Osteocyte (in vitro differentiated cells): ENCODE data around the gene NUDT22. TPM values are rescaled to one million over a fixed set of nuclear protein-coding genes. Genes with fewer than 3 reads are reported as not detected.

Experiments
- DNase-seq: peaks from one replicate; pipeline ENCODE4 v3.0.0; 2021; ENCODE audit warnings: mixed read lengths; ENCODE audit not compliant: unreplicated experiment; ENCODE audit errors: extremely low spot score
- H3K27ac Mint-ChIP-seq: one replicate; pipeline ENCODE4 v1.8.0; 2021; ENCODE audit warnings: mild to moderate bottlenecking, mixed read lengths; ENCODE audit not compliant: unreplicated experiment
- H3K27me3 Mint-ChIP-seq: one replicate; pipeline ENCODE4 v1.8.0; 2021; ENCODE audit warnings: mixed read lengths; ENCODE audit not compliant: unreplicated experiment
- H3K36me3 Mint-ChIP-seq: one replicate; pipeline ENCODE4 v1.8.0; 2021; ENCODE audit warnings: mixed read lengths; ENCODE audit not compliant: unreplicated experiment
- H3K4me1 Mint-ChIP-seq: one replicate; pipeline ENCODE4 v1.8.0; 2021; ENCODE audit warnings: mixed read lengths; ENCODE audit not compliant: unreplicated experiment
- H3K4me3 Mint-ChIP-seq: one replicate; pipeline ENCODE4 v1.8.0; 2021; ENCODE audit warnings: mild to moderate bottlenecking, moderate library complexity, mixed read lengths; ENCODE audit not compliant: unreplicated experiment
- H3K9me3 Mint-ChIP-seq: one replicate; pipeline ENCODE4 v1.8.0; 2021; ENCODE audit warnings: mixed read lengths; ENCODE audit not compliant: unreplicated experiment
- total RNA-seq: library from RNA; stranded (reverse); gene quantifications from 2 replicates; pipeline ENCODE4 v1.2.1, GENCODE V29; 2021
- TF ChIP-seq, protein P1 (sequence below): fragments of 200-600 bp; sonication (generic); IDR thresholded peaks from 2 replicates; pipeline ENCODE4 v1.5.0; 2021; ENCODE audit warnings: antibody characterized with exemption, mild to moderate bottlenecking, moderate library complexity

Gene NUDT22
- total RNA-seq, 1 donor from 2014 or later = 46.8 TPM

DNA sequence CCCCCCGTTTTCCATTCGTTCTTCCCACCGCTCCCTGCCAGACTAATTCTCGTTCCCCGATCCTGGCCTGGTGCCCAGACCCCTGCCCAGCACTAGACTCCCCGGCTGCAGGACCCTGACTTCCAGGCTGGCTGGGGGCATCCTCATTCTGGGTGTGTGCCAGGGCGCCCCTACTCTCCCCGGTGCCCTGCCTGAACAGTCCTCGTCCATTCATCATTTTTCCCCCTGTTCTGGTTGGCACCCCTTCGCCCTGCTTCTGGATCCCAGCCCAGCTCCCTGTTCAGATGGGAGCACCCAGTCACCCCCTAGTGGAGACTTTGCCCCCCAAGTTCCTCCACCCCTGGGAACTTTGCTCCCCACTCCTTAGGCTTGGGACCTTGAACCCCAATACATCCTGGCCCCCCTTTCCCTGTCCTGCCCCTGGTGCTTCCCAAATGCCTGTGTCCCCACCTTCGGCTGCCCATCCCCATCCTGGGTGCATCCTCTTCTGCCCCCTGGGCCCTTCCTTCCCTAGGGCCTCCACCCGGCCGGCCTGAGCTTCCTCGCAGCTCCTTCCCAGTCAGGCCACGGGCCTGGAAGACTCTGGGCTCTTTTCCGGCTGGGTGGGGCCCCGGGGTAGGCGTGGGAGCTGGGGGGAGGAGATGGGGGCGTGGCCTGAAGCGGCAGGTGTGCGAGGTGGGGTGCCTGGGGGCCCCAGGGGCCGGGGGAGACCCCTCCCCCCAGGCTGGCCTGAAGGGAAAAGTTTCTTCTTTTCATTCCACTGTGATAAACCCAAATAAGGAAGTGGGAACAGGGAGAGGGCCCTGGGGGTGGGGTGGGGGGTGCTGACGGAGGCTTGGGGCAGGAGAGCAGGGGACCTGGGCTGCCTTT, 26.2 kb downstream of the NUDT22 start:
- Mint-ChIP-seq H3K36me3 (no peaks in the 10 kb centered on the region), H3K9me3 (no peaks in the 10 kb centered on the region), H3K27me3 (no peaks in the 10 kb centered on the region), H3K4me3 (peak overlapping the region; percentile 86), H3K4me1 (peaks cover 26% of the 10 kb centered on the region), H3K27ac (peak overlapping the region; percentile 64)
- no peak for DNase-seq
- TF ChIP-seq, protein P1, sequence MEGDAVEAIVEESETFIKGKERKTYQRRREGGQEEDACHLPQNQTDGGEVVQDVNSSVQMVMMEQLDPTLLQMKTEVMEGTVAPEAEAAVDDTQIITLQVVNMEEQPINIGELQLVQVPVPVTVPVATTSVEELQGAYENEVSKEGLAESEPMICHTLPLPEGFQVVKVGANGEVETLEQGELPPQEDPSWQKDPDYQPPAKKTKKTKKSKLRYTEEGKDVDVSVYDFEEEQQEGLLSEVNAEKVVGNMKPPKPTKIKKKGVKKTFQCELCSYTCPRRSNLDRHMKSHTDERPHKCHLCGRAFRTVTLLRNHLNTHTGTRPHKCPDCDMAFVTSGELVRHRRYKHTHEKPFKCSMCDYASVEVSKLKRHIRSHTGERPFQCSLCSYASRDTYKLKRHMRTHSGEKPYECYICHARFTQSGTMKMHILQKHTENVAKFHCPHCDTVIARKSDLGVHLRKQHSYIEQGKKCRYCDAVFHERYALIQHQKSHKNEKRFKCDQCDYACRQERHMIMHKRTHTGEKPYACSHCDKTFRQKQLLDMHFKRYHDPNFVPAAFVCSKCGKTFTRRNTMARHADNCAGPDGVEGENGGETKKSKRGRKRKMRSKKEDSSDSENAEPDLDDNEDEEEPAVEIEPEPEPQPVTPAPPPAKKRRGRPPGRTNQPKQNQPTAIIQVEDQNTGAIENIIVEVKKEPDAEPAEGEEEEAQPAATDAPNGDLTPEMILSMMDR = peak; percentile 14

DNA sequence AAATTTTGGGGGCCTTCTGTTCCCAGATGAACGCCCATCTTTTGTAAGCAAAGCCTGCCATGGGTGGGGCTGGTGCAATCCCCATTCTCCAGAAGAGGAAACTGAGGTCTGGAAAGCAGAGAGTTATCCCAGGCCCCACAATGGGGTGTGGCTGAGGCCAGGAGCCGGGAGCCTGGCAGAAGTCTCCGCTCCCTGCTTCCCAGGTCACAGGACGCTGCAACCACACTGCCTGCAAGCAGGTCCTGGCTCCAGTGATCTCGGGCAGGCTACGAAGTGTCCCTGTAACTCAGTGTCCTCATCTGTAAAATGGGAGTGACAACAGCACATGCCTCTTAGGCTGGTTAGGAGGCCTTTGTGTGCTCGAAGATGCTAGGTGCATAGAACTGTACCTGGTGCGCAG, 27.0 kb downstream of the NUDT22 start:
- TF ChIP-seq, protein P1 = no peak
- H3K36me3 Mint-ChIP-seq = no peaks in the 10 kb centered on the region
- H3K27me3 Mint-ChIP-seq = no peaks in the 10 kb centered on the region
- peak overlapping the region; percentile 34 for H3K27ac Mint-ChIP-seq
- peak overlapping the region; percentile 53 for H3K4me3 Mint-ChIP-seq
- no peaks in the 10 kb centered on the region for H3K9me3 Mint-ChIP-seq
- no peak for DNase-seq
- peaks cover 22% of the 10 kb centered on the region for H3K4me1 Mint-ChIP-seq

DNA sequence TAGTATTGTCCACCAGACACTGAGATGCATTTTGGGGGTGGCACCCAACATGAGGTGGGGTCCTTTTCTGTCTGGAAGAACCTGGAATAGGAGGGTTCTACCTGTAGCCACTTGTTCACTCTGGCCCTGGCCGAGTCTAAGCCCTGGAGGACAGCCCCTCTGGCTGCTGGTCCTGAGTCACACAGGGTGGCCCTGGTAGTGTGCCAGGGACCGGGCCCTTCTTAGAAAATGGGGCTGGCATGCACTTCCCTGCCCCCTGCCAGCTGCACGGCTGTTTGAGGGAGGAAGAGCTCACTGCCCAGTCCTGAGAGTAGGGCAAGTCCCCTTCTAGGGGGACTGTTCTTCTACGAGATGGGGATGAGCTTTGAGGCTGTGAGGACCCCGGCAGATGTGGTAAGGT, 27.4 kb downstream of the NUDT22 start:
- H3K4me3 Mint-ChIP-seq = peak overlapping the region; percentile 53
- TF ChIP-seq, protein P1 = no peak
- H3K36me3 Mint-ChIP-seq = no peaks in the 10 kb centered on the region
- no peak for DNase-seq
- peak overlapping the region; percentile 34 for H3K27ac Mint-ChIP-seq
- H3K9me3 Mint-ChIP-seq = no peaks in the 10 kb centered on the region
- peaks cover 22% of the 10 kb centered on the region for H3K4me1 Mint-ChIP-seq
- no peaks in the 10 kb centered on the region for H3K27me3 Mint-ChIP-seq

DNA sequence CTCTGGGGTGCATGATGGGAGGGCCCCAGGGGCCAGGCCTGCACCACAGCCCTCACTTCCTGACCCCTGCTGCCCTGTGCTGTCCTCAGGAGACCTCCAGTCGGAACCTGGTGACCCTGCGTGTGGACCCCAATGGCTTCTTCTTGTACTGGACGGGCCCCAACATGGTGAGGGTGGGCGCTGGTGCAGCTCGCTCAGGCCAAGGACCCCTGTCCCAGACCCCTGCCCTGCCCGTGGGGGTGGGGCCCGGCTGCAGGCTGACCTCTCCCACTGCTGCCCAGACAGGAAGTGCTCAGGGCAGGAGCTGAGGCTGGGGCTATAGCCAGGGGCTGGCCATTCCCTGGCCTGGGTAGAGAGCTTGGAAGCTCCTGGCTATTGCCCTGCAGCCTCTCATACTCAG, 28.3 kb downstream of the NUDT22 start:
- DNase-seq = no peak
- peaks cover 22% of the 10 kb centered on the region for H3K4me1 Mint-ChIP-seq
- no peaks in the 10 kb centered on the region for H3K27me3 Mint-ChIP-seq
- H3K27ac Mint-ChIP-seq = peak overlapping the region; percentile 34
- TF ChIP-seq, protein P1 = no peak
- no peaks in the 10 kb centered on the region for H3K9me3 Mint-ChIP-seq
- H3K36me3 Mint-ChIP-seq = peaks cover under 1% of the 10 kb centered on the region
- no peak overlapping the region for H3K4me3 Mint-ChIP-seq
